HS-27A (cell line): Measurements from ENCODE around the gene MYH10.

Experiments used
- DNase-seq: peaks from one replicate; pipeline ENCODE4 v3.0.0-alpha.2; 2012; ENCODE audit warnings: low read depth, missing footprints

MYH10 gene

GRCh38 chr17:8474826-8475225 is 155.7 kb downstream of the MYH10 start:
- DNase-seq, result no peak

GRCh38 chr17:8473451-8474192 is 156.9 kb downstream of the MYH10 start:
- no peak for DNase-seq

- no peak for DNase-seq
These were observed 157.9 kb downstream of the MYH10 start for GRCh38 chr17:8472663-8473062.

GRCh38 chr17:8470447-8471047 is 160.0 kb downstream of the MYH10 start:
- DNase-seq, result no peak

- DNase-seq, result no peak
These were observed 160.6 kb downstream of the MYH10 start for GRCh38 chr17:8469964-8470363.

- no peak for DNase-seq
These were observed 161.5 kb downstream of the MYH10 start for GRCh38 chr17:8468980-8469379.

- DNase-seq, result no peak
These were observed 162.4 kb downstream of the MYH10 start for GRCh38 chr17:8468127-8468526.

- no peak for DNase-seq
These were observed 163.0 kb downstream of the MYH10 start for GRCh38 chr17:8467527-8467926.

GRCh38 chr17:8466873-8467272 is 163.7 kb downstream of the MYH10 start:
- no peak for DNase-seq

GRCh38 chr17:8466456-8466855 is 164.1 kb downstream of the MYH10 start:
- no peak for DNase-seq

- DNase-seq, result no peak
These were observed 164.8 kb downstream of the MYH10 start for GRCh38 chr17:8465759-8466158.

GRCh38 chr17:8465356-8465755 is 165.2 kb downstream of the MYH10 start:
- no peak for DNase-seq

GRCh38 chr17:8464941-8465340 is 165.6 kb downstream of the MYH10 start:
- DNase-seq, result no peak

GRCh38 chr17:8463099-8463498 is 167.4 kb downstream of the MYH10 start:
- no peak for DNase-seq

GRCh38 chr17:8462564-8462963 is 168.0 kb downstream of the MYH10 start:
- DNase-seq, result no peak

GRCh38 chr17:8459831-8460230 is 170.7 kb downstream of the MYH10 start:
- no peak for DNase-seq

GRCh38 chr17:8459107-8459506 is 171.4 kb downstream of the MYH10 start:
- DNase-seq, result no peak

- DNase-seq, result no peak
These were observed 172.4 kb downstream of the MYH10 start for GRCh38 chr17:8458128-8458527.

GRCh38 chr17:8455665-8456209 is 174.8 kb downstream of the MYH10 start:
- no peak for DNase-seq

- no peak for DNase-seq
These were observed 177.2 kb downstream of the MYH10 start for GRCh38 chr17:8453326-8453725.

- no peak for DNase-seq
These were observed 178.5 kb downstream of the MYH10 start for GRCh38 chr17:8451933-8452614.

GRCh38 chr17:8448310-8448709 is 182.2 kb downstream of the MYH10 start:
- no peak for DNase-seq

- DNase-seq, result no peak
These were observed 182.7 kb downstream of the MYH10 start for GRCh38 chr17:8447799-8448198.
